Mesenteric fat pad (tissue), 1 donor: ENCODE results near the gene EOLA1. TPM values are rescaled to one million over a fixed set of nuclear protein-coding genes. Genes with fewer than 3 reads are reported as not detected.
"Not testable (repeated sequence)": the region's sequence is repeated elsewhere in the genome, so short reads cannot be mapped to it uniquely, and the experiment has no call there.

Experiments
- DNase-seq: peaks from one replicate; pipeline ENCODE4 v3.0.0-alpha.2; 2020; ENCODE audit warnings: low spot score
- total RNA-seq: library from RNA; stranded (reverse); fragmentation: NEBNext Ultra II Directional; extraction: Animal tissue kit (Norgen Biotek cat#: 25700); gene quantifications from one replicate; pipeline ENCODE4 v1.2.1, GENCODE V29; 2021
- donor health status: DM: yes; HTN: yes; CAD: no.

EOLA1 gene
- total RNA-seq, 1 donor from 2014 or later: 19.8 TPM

DNA sequence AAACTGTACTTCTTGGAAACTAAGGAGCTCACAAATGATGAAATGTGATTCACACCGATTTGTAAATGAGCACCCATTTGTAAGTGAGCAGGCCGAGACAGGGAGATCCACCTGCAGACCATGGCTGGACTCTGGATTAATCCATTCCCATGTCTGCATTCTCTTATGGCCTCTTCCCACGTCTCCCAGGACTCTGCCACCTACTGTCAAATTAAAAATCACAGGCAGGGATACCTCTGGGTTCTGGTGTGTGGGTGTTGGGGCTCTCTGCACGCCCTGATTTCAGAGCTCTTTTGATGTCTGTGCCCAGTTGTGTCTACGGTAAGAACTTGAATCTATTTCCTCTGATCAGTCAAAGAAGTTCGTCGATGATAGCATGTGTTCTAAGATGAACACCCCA is 50.2 kb downstream of the EOLA1 start:
- not testable (repeated sequence) for DNase-seq

DNA sequence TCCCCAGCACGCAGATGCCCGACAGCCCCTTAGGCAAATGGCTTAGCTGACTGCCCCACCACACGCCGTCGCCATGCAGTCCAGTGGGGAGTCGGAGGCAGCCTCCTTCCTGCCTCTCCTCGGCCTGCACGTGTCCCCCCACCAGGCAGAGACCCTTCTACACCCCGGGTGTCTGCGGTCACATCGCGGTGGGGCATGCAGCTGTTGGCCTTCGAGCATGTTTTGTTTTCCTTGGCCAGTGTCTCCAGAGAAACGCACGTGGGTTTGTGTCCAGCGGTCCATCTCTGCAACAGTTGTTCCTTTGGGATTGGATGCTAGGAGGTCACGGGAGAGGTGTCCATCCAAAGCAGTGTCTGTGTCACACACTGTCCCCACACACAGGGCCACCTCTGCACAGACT is 54.4 kb downstream of the EOLA1 start, which contains the start of gene HSFX2:
TSS of gene HSFX2 (minus strand) at position 101 of the 400 bp plus-strand sequence. CDS start 614 bp downstream, outside the sequence.
- DNase-seq: not testable (repeated sequence)

DNA sequence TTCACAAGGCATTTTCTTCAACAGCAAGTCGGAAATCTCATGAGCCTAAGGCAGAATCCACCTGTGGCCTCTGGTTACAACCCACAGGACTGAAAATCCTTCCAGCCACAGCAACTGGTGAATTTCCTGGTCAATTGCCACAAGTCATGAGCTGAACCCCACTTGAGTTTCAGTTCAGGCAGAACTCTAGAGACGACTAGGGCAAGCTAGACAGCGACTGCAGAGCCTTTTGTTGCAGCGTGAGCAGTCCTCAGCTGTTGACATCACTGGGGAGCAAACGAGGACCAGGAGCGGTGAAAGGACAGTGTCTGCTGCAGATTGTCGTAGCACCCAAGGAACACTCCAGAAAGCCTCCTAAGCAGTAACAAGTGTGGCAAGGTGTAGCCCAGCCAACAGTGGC is 55.1 kb downstream of the EOLA1 start:
- DNase-seq: not testable (repeated sequence)

Other genes with a start within 250 kb of the EOLA1 start
- gene IDS, start 35.7 kb upstream of the EOLA1 start, total RNA-seq: 63.8 TPM
- gene HSFX3, start 8.9 kb downstream of the EOLA1 start, total RNA-seq: not detected
- gene MAGEA9B, start 46.4 kb downstream of the EOLA1 start, total RNA-seq: not detected
- not detected for gene HSFX2, start 54.3 kb downstream of the EOLA1 start, total RNA-seq
- gene TMEM185A, start 90.8 kb downstream of the EOLA1 start, total RNA-seq: 19.9 TPM
- gene MAGEA11, start 171.0 kb downstream of the EOLA1 start, total RNA-seq: not detected
- 0.64 TPM for gene HSFX1, start 233.1 kb downstream of the EOLA1 start, total RNA-seq
- not detected for gene MAGEA9, start 240.9 kb downstream of the EOLA1 start, total RNA-seq